GM12892 (cell line): Measurements from ENCODE around the gene DNAH6. TPM values are rescaled to one million over a fixed set of nuclear protein-coding genes. Genes with fewer than 3 reads are reported as not detected.
"Not testable (repeated sequence)": the region's sequence is repeated elsewhere in the genome, so short reads cannot be mapped to it uniquely, and the experiment has no call there.

ENCODE experiments used
- DNase-seq: peaks from one replicate; pipeline ENCODE4 v3.0.0; 2011; ENCODE audit not compliant: insufficient read length
- FAIRE-seq: peaks from 2 replicates; lab custom pipeline; 2011; peaks lifted over from hg19 to GRCh38; lab: Jason Lieb, UNC
- POLR2A ChIP-seq: IDR thresholded peaks from 2 replicates; pipeline ENCODE4 v1.6.1; 2011; ENCODE audit warnings: low read depth, low read length, control low read depth
- POLR2AphosphoS5 ChIP-seq: IDR thresholded peaks from 2 replicates; pipeline ENCODE4 v1.6.1; 2011; ENCODE audit warnings: low read depth, low read length, control low read depth
- TAF1 ChIP-seq: IDR thresholded peaks from 2 replicates; pipeline ENCODE4 v1.6.1; 2011; ENCODE audit warnings: low read depth, mild to moderate bottlenecking, control low read depth, low read length, borderline replicate concordance
- polyA plus RNA-seq: library from polyadenylated mRNA; unstranded; fragments of >200 nt; gene quantifications from one replicate; pipeline ENCODE4 v1.2.1, GENCODE V29; 2012; ENCODE audit warnings: missing spikeins, inconsistent platforms; ENCODE audit not compliant: missing spikeins

The DNAH6 gene
- polyA plus RNA-seq = 0.38 TPM

GRCh38 chr2:84516234-84516986, at the start of gene DNAH6:
DNAH6 (plus strand) TSS chr2:84516498; CDS start chr2:84517827, 1,329 bp downstream.
- peak; percentile 75 for FAIRE-seq
- no peak for TF ChIP-seq TAF1
- no peak for TF ChIP-seq POLR2AphosphoS5
- no peak for TF ChIP-seq POLR2A
- DNase-seq = peak; percentile 21

- no peak for FAIRE-seq
- TF ChIP-seq POLR2A = no peak
- TF ChIP-seq TAF1 = no peak
- TF ChIP-seq POLR2AphosphoS5 = no peak
- DNase-seq = no peak
Measured at GRCh38 chr2:84467389-84467788, 48.9 kb upstream of the DNAH6 start.

GRCh38 chr2:84472423-84472822, 43.9 kb upstream of the DNAH6 start:
- FAIRE-seq, DNase-seq: not testable (repeated sequence)

- FAIRE-seq (no peak), DNase-seq (no peak)
- TF ChIP-seq TAF1 (no peak), POLR2AphosphoS5 (no peak), POLR2A (no peak)
Measured at GRCh38 chr2:84472856-84473565, 43.3 kb upstream of the DNAH6 start.

GRCh38 chr2:84474176-84474575, 42.1 kb upstream of the DNAH6 start:
- DNase-seq (no peak), FAIRE-seq (no peak)
- TF ChIP-seq POLR2A (no peak), POLR2AphosphoS5 (no peak), TAF1 (no peak)

- TF ChIP-seq POLR2A (no peak), TAF1 (no peak), POLR2AphosphoS5 (no peak)
- DNase-seq = no peak
- FAIRE-seq = no peak
Measured at GRCh38 chr2:84477886-84478285, 38.4 kb upstream of the DNAH6 start.

GRCh38 chr2:84478867-84479266, 37.4 kb upstream of the DNAH6 start:
- TF ChIP-seq POLR2AphosphoS5 (no peak), POLR2A (no peak), TAF1 (no peak)
- FAIRE-seq = no peak

GRCh38 chr2:84481702-84482101, 34.6 kb upstream of the DNAH6 start:
- no peak for TF ChIP-seq TAF1
- TF ChIP-seq POLR2A = no peak
- no peak for TF ChIP-seq POLR2AphosphoS5
- DNase-seq = no peak
- no peak for FAIRE-seq

More at GRCh38 chr2:84478867-84479266, 37.4 kb upstream of the DNAH6 start:
- DNase-seq = no peak

- TF ChIP-seq POLR2AphosphoS5 (no peak), POLR2A (no peak), TAF1 (no peak)
- no peak for FAIRE-seq
Measured at GRCh38 chr2:84482603-84483002, 33.7 kb upstream of the DNAH6 start.

GRCh38 chr2:84483320-84483719, 33.0 kb upstream of the DNAH6 start:
- DNase-seq = no peak
- no peak for FAIRE-seq
- TF ChIP-seq POLR2A (no peak), POLR2AphosphoS5 (no peak), TAF1 (no peak)

More at GRCh38 chr2:84482603-84483002, 33.7 kb upstream of the DNAH6 start:
- DNase-seq = no peak

- no peak for TF ChIP-seq TAF1
- TF ChIP-seq POLR2AphosphoS5 = no peak
- TF ChIP-seq POLR2A = no peak
- DNase-seq (no peak), FAIRE-seq (no peak)
Measured at GRCh38 chr2:84486441-84487115, 29.7 kb upstream of the DNAH6 start.
